HFF-Myc (cell line): Measurements from ENCODE around the gene LMNB1.
"Not testable (repeated sequence)": the region's sequence is repeated elsewhere in the genome, so short reads cannot be mapped to it uniquely, and the experiment has no call there.

ENCODE experiments used
- DNase-seq: peaks from one replicate; pipeline ENCODE4 v3.0.0-alpha.2; 2011; ENCODE audit warnings: low read depth; ENCODE audit errors: extremely low read depth
- H3K4me3 ChIP-seq: replicated peaks from 2 replicates; pipeline ENCODE4 v1.5.1; 2011; ENCODE audit warnings: low read depth, mild to moderate bottlenecking, control low read depth, low read length
- CTCF ChIP-seq: IDR thresholded peaks from 2 replicates; pipeline ENCODE4 v1.5.1; 2012; ENCODE audit warnings: mild to moderate bottlenecking, low read depth, low read length, control low read depth; ENCODE audit errors: missing control alignments

The LMNB1 gene

GRCh38 chr5:126776499-126777256 lies at the start of gene LMNB1:
Gene LMNB1 (plus strand): TSS chr5:126777136. CDS start chr5:126777509, 373 bp downstream.
- peak; percentile 84 for DNase-seq
- peak within 1 kb of the TSS; percentile 73 for H3K4me3 ChIP-seq
- no peak for TF ChIP-seq CTCF

GRCh38 chr5:126732716-126733115 lies 44.2 kb upstream of the LMNB1 start:
- no peak overlapping the region for H3K4me3 ChIP-seq
- TF ChIP-seq CTCF, result no peak
- DNase-seq, result no peak

- not testable (repeated sequence) for DNase-seq, H3K4me3 ChIP-seq
Measured at GRCh38 chr5:126734573-126734972, 42.4 kb upstream of the LMNB1 start.

GRCh38 chr5:126736141-126736540 lies 40.8 kb upstream of the LMNB1 start:
- no peak for DNase-seq
- TF ChIP-seq CTCF, result no peak
- H3K4me3 ChIP-seq, result no peak overlapping the region

GRCh38 chr5:126741361-126741760 lies 35.6 kb upstream of the LMNB1 start:
- DNase-seq, result no peak
- no peak for TF ChIP-seq CTCF
- no peak overlapping the region for H3K4me3 ChIP-seq

GRCh38 chr5:126742425-126742824 lies 34.5 kb upstream of the LMNB1 start:
- H3K4me3 ChIP-seq, result no peak overlapping the region
- TF ChIP-seq CTCF, result no peak
- no peak for DNase-seq

GRCh38 chr5:126744836-126745235 lies 32.1 kb upstream of the LMNB1 start:
- no peak for TF ChIP-seq CTCF
- H3K4me3 ChIP-seq, result no peak overlapping the region
- no peak for DNase-seq
